Measurements from ENCODE around the gene CDK10.

DNA sequence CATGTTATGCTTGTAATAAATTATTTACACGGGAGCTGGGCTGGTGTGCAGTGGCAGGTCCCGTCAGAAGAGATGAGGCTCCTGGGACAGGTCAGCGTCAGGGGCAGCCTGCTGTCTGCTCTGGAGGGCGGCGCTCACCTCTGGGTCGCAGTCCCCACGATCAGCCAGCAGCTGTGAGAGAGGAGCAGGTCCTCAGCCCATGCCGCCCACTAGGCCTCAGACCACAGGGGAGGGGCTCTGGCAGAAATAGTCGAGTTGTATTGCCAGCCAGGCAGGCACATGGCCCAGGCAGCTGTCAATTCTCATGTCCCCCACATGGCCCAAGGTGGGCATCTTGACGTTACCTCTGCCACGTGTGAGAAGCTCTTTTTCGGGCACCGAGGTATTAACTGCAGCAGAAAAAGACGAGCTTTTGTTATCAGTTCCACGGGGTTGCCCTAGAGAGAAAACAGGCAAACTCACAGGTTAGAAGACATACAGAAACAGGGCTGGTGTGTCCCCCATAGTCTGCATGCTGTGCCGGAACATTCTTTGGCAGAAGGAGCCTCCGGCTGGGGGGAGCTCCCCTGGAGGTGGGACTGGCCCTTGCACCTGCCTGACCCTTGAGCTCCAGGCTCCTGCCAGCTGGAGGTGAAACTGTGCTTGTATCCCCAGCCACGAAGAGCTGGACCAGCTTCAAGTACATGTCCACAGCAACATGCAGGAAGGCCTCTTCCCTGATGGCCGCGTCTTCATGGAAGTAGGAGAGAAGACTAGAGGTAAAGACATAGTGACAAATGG is 52.2 kb downstream of the CDK10 start:
- TF ChIP-seq, protein P1, sequence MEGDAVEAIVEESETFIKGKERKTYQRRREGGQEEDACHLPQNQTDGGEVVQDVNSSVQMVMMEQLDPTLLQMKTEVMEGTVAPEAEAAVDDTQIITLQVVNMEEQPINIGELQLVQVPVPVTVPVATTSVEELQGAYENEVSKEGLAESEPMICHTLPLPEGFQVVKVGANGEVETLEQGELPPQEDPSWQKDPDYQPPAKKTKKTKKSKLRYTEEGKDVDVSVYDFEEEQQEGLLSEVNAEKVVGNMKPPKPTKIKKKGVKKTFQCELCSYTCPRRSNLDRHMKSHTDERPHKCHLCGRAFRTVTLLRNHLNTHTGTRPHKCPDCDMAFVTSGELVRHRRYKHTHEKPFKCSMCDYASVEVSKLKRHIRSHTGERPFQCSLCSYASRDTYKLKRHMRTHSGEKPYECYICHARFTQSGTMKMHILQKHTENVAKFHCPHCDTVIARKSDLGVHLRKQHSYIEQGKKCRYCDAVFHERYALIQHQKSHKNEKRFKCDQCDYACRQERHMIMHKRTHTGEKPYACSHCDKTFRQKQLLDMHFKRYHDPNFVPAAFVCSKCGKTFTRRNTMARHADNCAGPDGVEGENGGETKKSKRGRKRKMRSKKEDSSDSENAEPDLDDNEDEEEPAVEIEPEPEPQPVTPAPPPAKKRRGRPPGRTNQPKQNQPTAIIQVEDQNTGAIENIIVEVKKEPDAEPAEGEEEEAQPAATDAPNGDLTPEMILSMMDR (IDR thresholded peaks at IDR 0.05; ENCODE audit: low read depth, low read length): no peak
- TF ChIP-seq EZH2phosphoT487 (IDR thresholded peaks at IDR 0.05; ENCODE audit: low read depth): no peak

Measured in OCI-LY3 (cell line).